Natural killer cell (primary cell): Measurements from ENCODE around the gene VPS13D. TPM values are rescaled to one million over a fixed set of nuclear protein-coding genes. Genes with fewer than 3 reads are reported as not detected.

ENCODE experiments used
- ATAC-seq, 3 donors: fragments of 150-1000 bp in 2 of 3; fragments of 200-7000 bp in 1 of 3; cut with Tn5 transposase; 1 replicate in 1 of 3; 2 replicates in 2 of 3; pipeline ENCODE4 v1.10.0; 2021; ENCODE audit warnings: mild to moderate bottlenecking in 2 of 3, moderate library complexity in 2 of 3
- DNase-seq, 2 donors: peaks; one replicate each; pipeline versions ENCODE4 v3.0.0 to v3.0.0-alpha.2; 2013 to 2021; ENCODE audit warnings: mixed read lengths in 1 of 2
- H3K27ac ChIP-seq: one replicate; pipeline ENCODE4 v1.5.1; 2013; ENCODE audit warnings: mild to moderate bottlenecking, low read length
- H3K27me3 ChIP-seq: one replicate; pipeline ENCODE4 v1.6.1; 2013; ENCODE audit warnings: low read length; ENCODE audit not compliant: control insufficient read depth, insufficient read depth
- H3K36me3 ChIP-seq: one replicate; pipeline ENCODE4 v1.6.1; 2013; ENCODE audit warnings: low read length; ENCODE audit not compliant: control insufficient read depth, insufficient read depth
- H3K4me1 ChIP-seq: one replicate; pipeline ENCODE4 v1.6.1; 2013; ENCODE audit warnings: low read length; ENCODE audit not compliant: control insufficient read depth, insufficient read depth
- H3K4me3 ChIP-seq: one replicate; pipeline ENCODE4 v1.5.1; 2013; ENCODE audit warnings: low read length
- H3K9me3 ChIP-seq: one replicate; pipeline ENCODE4 v1.6.1; 2013; ENCODE audit warnings: low read length; ENCODE audit not compliant: control insufficient read depth, insufficient read depth
- H3K27ac Mint-ChIP-seq, 2 donors: one replicate each; pipeline ENCODE4 v1.8.0; 2022; ENCODE audit warnings: mild to moderate bottlenecking in 2 of 2, mixed read lengths in 2 of 2, moderate library complexity in 1 of 2
- H3K27me3 Mint-ChIP-seq, 2 donors: one replicate each; pipeline ENCODE4 v1.8.0; 2022; ENCODE audit warnings: low read depth in 2 of 2, mixed read lengths in 2 of 2
- H3K36me3 Mint-ChIP-seq: one replicate; pipeline ENCODE4 v1.8.0; 2022; ENCODE audit warnings: mixed read lengths
- H3K4me1 Mint-ChIP-seq, 2 donors: one replicate each; pipeline ENCODE4 v1.8.0; 2022; ENCODE audit warnings: mixed read lengths in 2 of 2
- H3K4me3 Mint-ChIP-seq: one replicate; pipeline ENCODE4 v1.8.0; 2022; ENCODE audit warnings: mild to moderate bottlenecking, moderate library complexity, mixed read lengths
- H3K9me3 Mint-ChIP-seq, 2 donors: one replicate each; pipeline ENCODE4 v1.8.0; 2022; ENCODE audit warnings: mixed read lengths in 2 of 2
- CTCF ChIP-seq: fragments of 200-600 bp; IDR thresholded peaks from one replicate; pipeline ENCODE4 v1.8.0; 2022; ENCODE audit warnings: antibody characterized with exemption
- WGBS: methylation state at CpG from one replicate; pipeline ENCODE4 v1.1.7; 2013; ENCODE audit warnings: missing lambda C conversion rate; ENCODE audit not compliant: insufficient coverage; 5-methylcytosine and 5-hydroxymethylcytosine counted together
- intact Hi-C: fragments of 100-400 bp; cut with micrococcal nuclease; formaldehyde crosslinking; loops from one replicate; pipeline ENCODE4 v1.14.2; 2022
- total RNA-seq, 4 donors: library from RNA; stranded (reverse); fragments of 120-200 nt in 1 of 4; gene quantifications; one replicate each; pipeline versions ENCODE4 v1.2.3 to v1.2.4, GENCODE V29; 2013 to 2022

Gene VPS13D
- total RNA-seq, 3 donors from 2014 or later (not counting 1 experiment from before 2014, with no cell fraction given): 66.3 to 94.0 (median 81.7) TPM

DNA sequence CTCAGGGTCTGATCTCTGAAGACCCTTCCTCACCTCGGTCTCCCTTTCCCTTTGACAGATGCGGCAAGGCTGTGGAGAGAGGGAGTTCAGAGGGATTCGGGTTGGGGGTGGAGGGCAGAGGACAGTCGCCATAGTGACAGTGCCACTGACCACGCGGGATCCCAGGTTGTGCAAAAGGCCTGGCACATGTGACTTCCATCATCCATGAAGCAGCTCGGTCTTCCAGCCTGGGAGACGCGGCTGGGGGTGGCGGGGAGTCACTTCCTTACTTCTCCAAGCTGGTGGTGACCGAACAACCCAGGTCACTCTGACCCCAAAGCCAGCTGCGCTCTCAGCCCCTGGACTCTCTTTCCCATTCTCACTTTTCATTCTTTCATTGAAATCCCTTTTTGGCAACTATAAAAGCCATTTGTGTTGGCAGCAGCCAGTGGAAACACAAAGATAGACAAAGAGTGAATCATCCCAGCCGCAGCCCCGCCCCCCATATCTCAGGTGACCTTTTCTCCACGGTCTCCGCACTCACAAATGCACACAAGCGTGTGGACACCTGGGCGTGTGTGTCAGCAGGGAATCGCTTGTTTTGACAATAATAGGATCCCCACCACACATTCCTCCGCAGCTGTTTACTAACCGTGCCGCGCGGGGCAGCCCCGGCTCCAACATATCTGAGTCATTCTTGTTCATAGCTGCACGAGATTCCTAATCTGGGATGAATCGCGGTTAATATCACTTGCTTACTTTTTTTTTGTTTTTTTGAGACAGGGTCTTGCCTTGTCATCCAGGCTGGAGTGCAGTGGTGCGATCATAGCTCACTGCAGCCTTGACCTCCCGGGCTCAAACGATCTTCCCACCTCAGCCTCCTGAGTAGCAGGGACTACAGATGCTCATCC, 319.9 kb downstream of the VPS13D start:
- peaks cover 5 to 24% of the 10 kb centered on the region in 2 donors for H3K4me1 Mint-ChIP-seq
- H3K36me3 Mint-ChIP-seq: no peaks in the 10 kb centered on the region
- peaks cover 9% of the 10 kb centered on the region for H3K4me1 ChIP-seq
- H3K9me3 Mint-ChIP-seq: no peaks in the 10 kb centered on the region
- H3K4me3 ChIP-seq: no peak overlapping the region
- 90% methylated on average over 31 of the region's 31 CpGs for WGBS
- H3K27me3 Mint-ChIP-seq: peaks cover 0 to 3% of the 10 kb centered on the region in 2 donors
- H3K36me3 ChIP-seq: no peaks in the 10 kb centered on the region
- no peaks in the 10 kb centered on the region for H3K9me3 ChIP-seq
- DNase-seq (no peak), ATAC-seq (no peak)
- H3K27me3 ChIP-seq: no peaks in the 10 kb centered on the region
- no peak overlapping the region for H3K27ac Mint-ChIP-seq
- no peak overlapping the region for H3K27ac ChIP-seq
- TF ChIP-seq CTCF: no peak
- no peak overlapping the region for H3K4me3 Mint-ChIP-seq
- intact Hi-C loops: no loop called here

- Mint-ChIP-seq H3K27ac (no peak overlapping the region), H3K4me3 (no peak overlapping the region), H3K9me3 (no peaks in the 10 kb centered on the region), H3K4me1 (peaks cover 5 to 24% of the 10 kb centered on the region in 2 donors), H3K36me3 (no peaks in the 10 kb centered on the region), H3K27me3 (peaks cover 0 to 3% of the 10 kb centered on the region in 2 donors)
- Histone ChIP-seq H3K27me3 (no peaks in the 10 kb centered on the region), H3K27ac (no peak overlapping the region), H3K36me3 (no peaks in the 10 kb centered on the region), H3K4me3 (no peak overlapping the region), H3K9me3 (no peaks in the 10 kb centered on the region), H3K4me1 (peaks cover 5% of the 10 kb centered on the region)
- DNase-seq: no peak
- intact Hi-C loops: no loop called here
- no peak for ATAC-seq
- TF ChIP-seq CTCF: no peak
These were observed 321.8 kb downstream of the VPS13D start for GRCh38 chr1:12551584-12551983.

- no peak for TF ChIP-seq CTCF
- no peaks in the 10 kb centered on the region for H3K9me3 Mint-ChIP-seq
- H3K27me3 Mint-ChIP-seq: peaks cover 0 to 3% of the 10 kb centered on the region in 2 donors
- peaks cover 5% of the 10 kb centered on the region for H3K4me1 ChIP-seq
- intact Hi-C loops: no loop called here
- no peak overlapping the region for H3K4me3 Mint-ChIP-seq
- H3K9me3 ChIP-seq: no peaks in the 10 kb centered on the region
- no peaks in the 10 kb centered on the region for H3K27me3 ChIP-seq
- no peaks in the 10 kb centered on the region for H3K36me3 ChIP-seq
- ATAC-seq (no peak), DNase-seq (no peak)
- no peaks in the 10 kb centered on the region for H3K36me3 Mint-ChIP-seq
- peaks cover 5 to 22% of the 10 kb centered on the region in 2 donors for H3K4me1 Mint-ChIP-seq
- H3K27ac ChIP-seq: no peak overlapping the region
- 94% methylated on average over 27 of the region's 27 CpGs for WGBS
- no peak overlapping the region for H3K27ac Mint-ChIP-seq
- no peak overlapping the region for H3K4me3 ChIP-seq
These were observed 322.5 kb downstream of the VPS13D start for GRCh38 chr1:12552111-12552888.
